ENCODE data around the gene ELAPOR2.

DNA sequence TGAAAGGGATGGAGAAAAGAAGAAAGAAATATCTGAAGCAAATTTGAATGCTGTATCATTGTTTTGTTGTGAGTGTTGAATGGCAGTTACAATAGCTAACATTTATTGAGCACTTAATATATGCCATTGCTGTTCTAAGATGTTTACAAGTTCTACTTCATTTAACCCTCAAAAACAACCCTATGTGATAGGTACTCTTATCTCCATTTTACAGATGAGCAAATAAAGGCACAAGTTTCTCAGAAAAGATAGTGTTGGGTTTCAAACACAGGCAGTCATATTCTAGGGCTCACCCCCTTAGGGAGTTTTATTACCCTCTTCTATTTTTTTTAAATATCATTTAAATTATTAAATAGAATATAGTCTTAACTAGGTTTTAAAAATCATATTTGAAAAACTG, 8.3 kb upstream of the ELAPOR2 start:
- TF ChIP-seq, protein P1, sequence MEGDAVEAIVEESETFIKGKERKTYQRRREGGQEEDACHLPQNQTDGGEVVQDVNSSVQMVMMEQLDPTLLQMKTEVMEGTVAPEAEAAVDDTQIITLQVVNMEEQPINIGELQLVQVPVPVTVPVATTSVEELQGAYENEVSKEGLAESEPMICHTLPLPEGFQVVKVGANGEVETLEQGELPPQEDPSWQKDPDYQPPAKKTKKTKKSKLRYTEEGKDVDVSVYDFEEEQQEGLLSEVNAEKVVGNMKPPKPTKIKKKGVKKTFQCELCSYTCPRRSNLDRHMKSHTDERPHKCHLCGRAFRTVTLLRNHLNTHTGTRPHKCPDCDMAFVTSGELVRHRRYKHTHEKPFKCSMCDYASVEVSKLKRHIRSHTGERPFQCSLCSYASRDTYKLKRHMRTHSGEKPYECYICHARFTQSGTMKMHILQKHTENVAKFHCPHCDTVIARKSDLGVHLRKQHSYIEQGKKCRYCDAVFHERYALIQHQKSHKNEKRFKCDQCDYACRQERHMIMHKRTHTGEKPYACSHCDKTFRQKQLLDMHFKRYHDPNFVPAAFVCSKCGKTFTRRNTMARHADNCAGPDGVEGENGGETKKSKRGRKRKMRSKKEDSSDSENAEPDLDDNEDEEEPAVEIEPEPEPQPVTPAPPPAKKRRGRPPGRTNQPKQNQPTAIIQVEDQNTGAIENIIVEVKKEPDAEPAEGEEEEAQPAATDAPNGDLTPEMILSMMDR (IDR thresholded peaks at IDR 0.05 in 4 of 5, conservative IDR thresholded peaks at IDR 0.05 in 1 of 5) = no peak
- no peak for TF ChIP-seq POLR2A (IDR thresholded peaks at IDR 0.05)

All from gastrocnemius medialis (tissue), 4 donors.